HG02763 (cell line): ENCODE data around the gene COX8A.
"Not testable (repeated sequence)": the region's sequence is repeated elsewhere in the genome, so short reads cannot be mapped to it uniquely, and the experiment has no call there.

Experiments used
- ATAC-seq: cut with Tn5 transposase; IDR thresholded peaks from one replicate; pipeline ENCODE4 v1.9.1; 2021; ENCODE audit warnings: mild to moderate bottlenecking, moderate library complexity; ENCODE audit not compliant: unreplicated experiment

COX8A gene

DNA sequence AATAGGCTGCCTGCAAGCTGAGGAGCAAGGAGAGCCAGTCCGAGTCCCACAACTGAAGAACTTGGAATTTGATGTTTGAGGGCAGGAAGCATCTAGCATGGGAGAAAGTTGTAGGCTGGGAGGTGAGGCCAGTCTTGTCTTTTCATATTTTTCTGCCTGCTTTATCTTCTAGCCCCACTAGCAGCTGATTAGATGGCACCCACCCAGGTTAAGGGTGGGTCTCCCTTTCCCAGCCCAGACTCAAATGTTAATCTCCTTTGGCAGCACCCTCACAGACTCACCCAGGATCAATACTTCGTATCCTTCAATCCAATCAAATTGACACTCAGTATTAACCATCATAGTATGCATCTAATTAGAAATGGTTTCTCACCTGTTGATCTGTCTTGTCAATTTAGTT is 5.0 kb upstream of the COX8A start:
- ATAC-seq: no peak

DNA sequence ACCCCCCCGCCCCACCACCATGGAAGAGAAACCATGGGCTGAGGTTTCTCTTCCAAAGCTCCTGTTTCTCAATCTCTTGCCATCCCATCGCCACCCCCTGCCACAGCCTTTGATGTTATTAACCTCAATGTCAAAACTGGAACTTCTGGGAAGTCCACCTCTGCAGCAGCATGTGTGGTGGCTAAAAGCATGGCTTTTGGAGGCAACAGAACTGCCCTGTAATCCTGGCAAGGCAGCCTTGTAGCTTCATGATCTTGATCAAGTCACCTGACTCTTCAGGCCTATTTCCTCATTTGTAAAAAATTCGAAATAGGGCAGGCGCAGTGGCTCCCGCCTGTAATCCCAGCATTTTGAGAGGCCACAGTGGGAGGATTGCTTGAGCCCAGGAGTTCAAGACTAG is 3.5 kb upstream of the COX8A start:
- no peak for ATAC-seq

DNA sequence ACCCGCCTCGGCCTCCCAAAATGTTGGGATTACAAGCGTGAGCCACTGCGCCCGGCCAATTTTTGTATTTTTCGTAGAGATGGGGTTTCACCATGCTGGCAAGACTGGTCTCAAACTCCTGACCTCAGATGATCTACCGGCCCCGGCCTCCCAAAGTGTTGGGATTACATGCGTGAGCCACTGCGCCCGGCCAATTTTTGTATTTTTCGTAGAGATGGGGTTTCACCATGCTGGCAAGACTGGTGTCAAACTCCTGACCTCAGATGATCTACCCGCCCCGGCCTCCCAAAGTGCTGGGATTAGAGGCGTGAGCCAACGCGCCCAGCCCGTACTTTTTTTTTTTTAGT is 535 bp upstream of the COX8A start:
- not testable (repeated sequence) for ATAC-seq

DNA sequence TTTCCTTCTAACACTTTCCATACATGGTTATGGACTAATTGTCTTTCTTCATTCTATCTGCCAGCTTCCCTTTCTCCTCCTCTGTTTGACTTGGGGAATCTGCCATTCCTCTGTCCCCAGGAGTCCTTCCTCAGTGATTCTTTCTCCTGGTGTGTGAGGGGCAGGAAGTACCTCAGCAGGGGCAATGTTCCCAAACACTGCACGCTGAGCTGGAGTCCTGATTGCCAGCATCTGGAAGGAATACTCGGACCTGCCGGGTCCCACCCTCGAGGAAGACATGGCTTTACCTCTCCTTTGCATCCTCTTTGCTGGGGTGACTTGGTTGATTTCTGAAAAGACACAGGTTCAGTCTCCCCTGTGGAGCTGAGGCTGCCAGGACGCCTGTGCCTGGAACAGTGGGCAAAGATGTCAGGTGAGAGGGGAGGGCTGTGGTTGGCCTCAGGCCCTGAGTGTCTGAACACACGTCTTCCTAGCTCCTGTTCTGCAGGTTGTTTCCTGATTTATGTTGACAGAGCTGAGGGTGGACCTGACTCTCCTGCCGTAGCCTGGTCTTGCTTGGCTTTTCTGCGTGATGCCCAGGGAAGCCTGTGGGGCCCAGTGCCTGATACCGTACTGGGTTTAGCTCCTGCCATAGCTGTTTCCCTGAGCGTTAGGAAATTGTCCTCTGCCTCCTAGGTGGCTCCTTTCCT is 4.3 kb downstream of the COX8A start:
- ATAC-seq: no peak

DNA sequence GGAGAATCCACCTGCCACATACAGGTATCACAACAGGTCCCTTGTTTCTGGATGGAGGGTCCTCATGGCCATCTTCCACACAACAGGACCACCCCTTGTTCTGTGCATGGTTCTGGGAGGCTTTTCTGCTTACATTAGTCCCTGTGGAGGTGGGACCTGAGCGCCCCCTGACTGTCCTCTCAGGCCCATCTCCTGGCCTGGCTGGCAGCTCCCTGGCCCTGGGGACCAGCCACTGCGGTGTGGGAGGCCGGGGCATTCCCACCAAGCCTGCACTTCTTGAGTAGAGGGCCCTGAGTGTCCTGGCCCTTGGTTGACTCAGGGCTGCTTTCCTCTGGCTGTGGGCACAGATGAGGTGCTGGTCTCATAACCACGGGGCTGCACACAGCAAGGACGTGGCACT is 5.0 kb downstream of the COX8A start:
- ATAC-seq: no peak

DNA sequence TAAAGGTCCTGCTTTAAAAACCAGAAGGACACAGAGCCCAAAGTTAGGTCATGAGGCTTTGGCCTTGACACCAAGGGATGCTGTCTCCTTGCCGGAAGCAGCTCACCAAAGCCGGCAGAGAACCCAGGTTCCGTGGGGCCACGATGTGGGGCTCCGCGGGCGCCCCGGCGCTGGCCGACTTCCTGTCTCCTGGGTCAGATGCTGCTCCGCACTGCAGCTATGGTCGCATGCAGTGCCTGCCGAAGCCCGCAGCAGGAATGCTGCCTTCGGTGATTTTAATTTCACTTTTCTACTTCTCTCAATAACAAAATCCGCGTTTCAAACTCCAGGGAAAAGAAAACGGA is 11.4 kb downstream of the COX8A start:
- no peak for ATAC-seq

DNA sequence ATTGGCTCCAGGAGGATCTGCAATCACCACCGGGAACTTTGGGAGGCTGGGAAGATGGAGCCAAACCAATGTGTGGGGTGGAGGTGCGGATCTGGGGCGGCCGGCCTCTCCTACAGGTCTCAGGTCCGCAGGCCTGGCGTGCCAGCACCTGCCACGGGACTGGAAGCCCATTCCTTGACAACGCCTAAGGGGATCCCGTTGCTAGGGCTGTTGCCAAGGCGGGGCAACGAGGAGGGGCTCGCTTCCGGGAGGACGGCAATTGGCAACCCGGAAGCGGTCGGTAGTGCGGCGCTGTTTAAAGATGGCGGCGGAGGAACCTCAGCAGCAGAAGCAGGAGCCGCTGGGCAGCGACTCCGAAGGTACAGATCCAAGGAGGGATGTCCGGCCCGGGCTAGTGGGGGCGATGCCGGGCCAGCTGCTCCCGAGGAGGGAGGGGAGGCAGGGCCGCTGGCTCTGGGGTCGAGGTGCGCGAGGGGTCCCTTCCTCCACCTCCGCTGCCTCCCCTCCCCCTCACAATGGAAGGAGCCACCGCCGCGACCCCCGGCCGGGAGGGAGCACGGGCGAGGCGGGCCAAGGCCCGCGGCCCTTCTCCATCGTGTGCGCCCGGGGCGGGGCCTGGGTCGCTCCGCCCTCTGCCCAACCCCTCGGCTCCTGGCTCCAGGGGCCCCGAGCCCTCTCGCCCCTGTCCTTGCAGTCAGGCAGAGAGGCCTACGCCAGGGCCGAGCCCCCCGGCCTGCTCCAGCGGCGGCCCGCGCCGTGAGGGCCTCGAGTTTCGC is 11.9 kb downstream of the COX8A start, which contains the start of gene OTUB1:
Gene OTUB1 (plus strand): TSS at position 283 of the 776 bp plus-strand sequence. CDS start 19 bp downstream, at position 302.
- ATAC-seq: peak; percentile 78

DNA sequence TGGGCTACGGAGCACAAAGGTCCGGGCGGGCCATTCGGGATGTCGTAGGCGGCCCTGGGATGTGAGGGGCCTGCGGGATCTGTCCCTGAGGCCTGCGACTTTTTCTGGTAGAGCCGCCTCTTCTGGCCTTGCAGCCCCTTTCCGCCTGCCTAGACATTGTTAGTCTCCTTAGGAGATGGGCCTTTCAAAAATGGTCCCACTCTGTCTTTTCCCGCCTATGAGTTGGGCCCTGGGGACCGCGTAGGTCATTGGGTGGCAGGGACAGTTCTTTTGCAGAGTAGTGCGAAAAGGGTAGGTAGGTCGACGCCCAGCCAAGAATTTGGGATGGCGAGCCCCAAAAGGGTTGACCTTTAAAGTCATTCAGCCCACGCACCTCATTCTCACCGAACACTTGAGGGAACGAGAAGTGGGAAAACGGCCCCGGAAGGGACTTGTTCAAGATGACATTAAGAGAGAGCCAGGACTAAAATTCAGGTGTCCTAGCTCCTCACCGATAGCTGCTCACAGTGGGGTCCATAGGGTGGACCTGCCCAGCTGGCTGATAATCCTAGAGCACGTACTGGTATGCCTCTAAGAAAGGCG is 12.6 kb downstream of the COX8A start:
- no peak for ATAC-seq

DNA sequence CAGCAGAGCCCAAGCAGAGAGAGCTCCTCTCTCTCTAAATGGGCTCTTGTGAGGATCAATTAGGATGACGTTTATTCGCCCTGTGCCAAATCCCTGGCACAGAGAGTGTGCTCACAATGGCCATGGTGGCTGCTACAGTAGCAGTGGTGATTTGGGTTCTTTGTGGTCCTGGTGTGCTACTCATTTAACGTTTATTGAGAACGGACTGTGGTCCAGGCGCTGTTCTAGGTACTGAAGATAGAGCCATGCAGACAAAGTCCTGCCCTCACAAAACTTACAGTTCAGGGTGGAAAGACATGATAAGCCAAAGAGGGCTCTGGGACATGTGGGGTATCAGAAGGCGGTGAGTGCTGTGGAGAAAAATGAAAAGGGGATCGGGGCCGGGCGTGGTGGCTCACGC is 17.1 kb downstream of the COX8A start:
- no peak for ATAC-seq

DNA sequence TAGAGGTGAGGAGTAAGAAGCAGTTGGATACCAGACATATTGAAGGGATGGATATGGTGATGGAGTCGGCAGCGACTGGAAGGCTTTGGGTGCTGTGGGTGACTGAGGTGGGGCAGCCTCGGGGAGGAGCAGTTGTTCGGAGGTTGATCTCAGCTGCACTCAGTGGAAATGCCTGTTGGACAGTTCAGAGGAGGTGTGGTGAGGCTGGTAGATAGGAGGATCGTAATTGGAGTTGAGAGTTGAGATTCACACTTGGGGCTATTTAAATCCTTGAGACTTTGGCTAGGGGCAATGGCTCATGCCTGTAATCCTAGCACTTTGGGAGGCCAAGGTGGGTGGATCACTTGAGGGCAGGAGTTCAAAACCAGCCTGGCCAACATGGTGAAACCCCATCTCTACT is 18.7 kb downstream of the COX8A start:
- no peak for ATAC-seq

DNA sequence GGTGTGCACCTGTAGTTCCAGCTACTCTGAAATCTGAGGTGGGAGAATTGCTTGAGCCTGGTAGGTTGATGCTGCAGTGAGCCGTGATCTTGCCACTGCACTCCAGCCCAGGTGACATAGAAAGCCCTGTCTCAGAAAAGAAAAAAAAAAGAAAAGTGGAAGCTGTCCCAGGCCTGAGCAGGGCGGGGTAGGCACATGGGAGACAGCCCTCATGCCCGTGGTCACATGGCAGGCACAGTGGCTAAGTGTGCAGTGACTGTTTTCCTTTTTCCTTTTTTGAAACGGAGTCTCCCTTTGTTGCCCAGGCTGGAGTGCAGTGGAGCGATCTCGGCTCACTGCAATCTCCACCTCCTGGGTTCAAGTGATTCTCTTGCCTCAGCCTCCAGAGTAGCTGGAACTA is 19.6 kb downstream of the COX8A start:
- no peak for ATAC-seq

DNA sequence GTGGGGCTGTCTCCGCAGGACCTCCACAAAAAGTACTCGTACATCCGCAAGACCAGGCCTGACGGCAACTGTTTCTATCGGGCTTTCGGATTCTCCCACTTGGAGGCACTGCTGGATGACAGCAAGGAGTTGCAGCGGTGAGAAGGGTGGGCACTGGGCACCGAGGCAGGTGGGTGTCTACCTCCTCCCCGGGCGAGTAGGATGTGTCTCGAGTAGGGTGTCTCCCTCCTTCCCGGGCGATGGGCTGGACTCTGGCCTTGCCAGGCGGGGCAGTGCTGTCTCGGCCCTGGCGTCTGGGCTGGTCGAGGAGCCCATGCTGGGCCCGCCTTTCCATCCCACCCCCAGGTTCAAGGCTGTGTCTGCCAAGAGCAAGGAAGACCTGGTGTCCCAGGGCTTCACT is 22.1 kb downstream of the COX8A start:
- ATAC-seq: no peak

DNA sequence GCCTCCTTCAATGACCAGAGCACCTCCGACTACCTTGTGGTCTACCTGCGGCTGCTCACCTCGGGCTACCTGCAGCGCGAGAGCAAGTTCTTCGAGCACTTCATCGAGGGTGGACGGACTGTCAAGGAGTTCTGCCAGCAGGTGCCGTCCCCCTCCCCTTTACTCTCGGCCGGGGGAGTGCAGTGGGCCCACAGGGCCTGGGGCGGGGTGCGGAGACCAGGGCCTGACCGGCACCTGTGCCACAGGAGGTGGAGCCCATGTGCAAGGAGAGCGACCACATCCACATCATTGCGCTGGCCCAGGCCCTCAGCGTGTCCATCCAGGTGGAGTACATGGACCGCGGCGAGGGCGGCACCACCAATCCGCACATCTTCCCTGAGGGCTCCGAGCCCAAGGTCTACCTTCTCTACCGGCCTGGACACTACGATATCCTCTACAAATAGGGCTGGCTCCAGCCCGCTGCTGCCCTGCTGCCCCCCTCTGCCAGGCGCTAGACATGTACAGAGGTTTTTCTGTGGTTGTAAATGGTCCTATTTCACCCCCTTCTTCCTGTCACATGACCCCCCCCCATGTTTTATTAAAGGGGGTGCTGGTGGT is 22.8 kb downstream of the COX8A start:
- no peak for ATAC-seq

DNA sequence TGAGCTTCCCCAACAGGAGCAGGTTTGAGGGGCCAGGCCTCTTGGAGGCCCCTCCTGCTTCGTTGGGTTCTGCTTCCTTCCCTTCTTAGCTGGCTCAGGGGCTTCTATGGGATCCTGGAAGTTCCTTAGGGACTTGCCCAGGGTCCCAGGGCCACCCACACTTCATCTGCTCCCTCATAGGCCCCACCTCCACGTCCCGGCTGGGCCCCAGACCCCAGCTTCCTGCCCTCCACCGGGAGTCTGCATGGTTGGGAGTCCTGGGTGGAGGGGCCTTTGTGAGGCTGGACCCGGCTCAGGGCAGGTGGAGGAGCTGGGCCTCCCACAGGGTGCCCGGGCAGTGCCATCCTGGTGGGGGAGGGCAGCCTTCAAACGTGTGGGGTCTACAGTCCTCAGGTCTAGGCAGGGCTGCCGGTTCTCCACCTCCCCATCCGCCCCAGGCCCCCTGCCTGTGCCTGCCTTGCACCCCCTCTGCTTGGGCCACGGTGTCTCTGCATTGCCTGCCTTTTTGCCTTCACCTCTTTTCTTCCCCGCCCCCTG is 23.4 kb downstream of the COX8A start:
- ATAC-seq: no peak

DNA sequence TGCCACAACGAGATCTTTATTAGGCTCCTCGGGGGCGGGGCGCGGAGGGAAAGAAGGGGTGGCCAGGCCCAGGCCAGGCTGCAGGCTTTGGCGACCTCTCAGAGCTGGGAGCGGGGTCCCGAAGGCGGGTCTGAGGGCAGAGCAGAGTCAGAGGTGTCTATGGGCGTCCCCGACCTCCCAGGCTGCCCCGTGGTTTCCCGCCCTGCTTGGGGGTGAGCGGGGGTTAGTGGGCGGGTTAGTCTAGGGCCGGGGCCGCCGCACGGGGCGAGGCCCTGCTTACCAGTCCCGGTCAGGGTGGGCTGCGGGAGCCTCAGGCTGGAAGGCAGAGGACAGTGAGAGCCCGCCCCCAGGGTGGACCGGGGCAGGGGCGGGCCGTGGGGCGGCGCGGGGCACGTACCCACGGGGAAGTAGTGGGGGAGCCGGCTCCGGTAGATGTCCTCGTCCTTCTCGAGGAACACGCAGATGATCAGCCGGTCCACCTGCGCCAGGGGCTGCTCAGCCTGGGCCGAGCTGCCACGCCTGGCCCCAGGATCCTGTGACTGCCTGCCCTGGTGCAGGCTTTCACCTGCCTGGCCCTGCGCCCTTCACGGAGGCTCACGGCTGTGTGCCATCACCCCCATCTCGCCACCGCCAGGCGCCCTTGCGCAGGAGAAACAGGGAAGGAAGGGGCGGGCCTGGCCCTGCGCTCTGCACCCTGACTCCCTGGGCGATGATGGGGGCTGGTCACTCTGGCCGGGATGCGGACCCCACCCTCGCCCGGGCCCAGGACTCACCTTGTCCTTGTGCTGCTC is 24.3 kb downstream of the COX8A start:
- no peak for ATAC-seq

DNA sequence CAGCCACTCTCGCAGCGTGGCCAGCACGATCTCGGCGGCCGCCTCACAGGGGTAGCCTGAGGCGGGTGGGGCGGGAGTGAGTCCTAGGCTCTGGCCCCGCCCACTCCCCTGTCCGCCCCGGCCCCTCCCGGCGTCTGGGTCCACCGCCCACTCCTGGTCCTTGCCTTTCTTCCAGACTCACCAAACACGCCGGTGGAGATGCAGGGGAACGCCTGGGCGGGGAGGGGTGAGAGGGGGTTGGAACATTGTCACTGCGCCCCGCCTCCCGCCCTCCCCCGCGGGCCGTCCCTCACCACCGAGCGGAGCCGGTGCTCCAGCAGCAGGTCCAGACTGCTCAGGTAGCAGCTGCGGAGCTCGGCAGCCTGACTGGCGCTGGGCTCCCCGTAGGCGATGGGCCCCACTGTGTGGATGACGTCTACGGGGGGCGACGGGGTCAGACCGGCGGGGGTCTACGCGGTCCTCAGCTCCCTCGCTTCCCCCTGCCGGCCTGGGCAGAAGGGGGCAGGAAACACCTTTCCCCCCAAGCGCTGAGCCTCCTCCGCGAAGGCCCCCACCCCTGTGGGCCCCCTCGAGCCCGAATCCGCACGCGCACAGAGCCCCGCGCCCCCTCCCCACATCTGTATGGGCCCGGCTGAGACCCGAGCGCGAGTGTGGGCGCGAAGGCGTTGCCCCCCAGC is 25.1 kb downstream of the COX8A start:
- no peak for ATAC-seq

DNA sequence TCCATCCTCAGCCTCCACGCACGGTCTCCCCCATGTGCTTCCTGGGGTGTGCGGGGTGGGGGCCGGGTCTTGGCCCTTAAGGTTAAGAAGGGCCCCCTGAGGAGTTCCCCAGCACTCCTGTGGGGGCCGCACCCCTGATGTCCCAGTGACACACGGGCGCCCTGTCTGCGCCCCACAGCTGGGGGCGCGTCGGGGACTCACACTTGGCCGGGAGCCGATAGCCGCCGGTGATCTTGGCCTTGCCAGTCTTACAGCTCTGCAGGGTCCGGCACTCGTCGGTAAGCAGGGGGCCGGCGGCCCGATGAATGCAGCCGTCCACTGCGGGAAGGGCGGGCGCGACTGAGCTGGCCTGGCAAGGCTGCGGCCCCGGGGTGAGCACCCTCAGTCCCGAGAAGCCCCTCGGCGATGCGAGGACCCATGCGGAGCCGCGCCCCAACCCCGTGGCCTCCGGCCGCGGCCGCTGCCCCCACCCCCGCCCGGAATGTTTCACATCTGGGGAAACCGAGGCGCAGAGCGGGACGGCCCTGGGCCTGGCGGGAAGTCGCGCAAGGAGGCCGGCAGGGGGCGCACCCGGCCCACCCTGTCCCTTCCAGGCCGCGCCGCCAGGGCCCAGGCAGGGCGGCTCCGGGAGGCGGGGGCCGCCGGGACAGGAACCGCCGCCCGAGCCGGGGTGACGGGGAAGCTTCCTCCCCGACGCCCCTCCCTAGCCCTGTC is 25.8 kb downstream of the COX8A start:
- ATAC-seq: no peak

DNA sequence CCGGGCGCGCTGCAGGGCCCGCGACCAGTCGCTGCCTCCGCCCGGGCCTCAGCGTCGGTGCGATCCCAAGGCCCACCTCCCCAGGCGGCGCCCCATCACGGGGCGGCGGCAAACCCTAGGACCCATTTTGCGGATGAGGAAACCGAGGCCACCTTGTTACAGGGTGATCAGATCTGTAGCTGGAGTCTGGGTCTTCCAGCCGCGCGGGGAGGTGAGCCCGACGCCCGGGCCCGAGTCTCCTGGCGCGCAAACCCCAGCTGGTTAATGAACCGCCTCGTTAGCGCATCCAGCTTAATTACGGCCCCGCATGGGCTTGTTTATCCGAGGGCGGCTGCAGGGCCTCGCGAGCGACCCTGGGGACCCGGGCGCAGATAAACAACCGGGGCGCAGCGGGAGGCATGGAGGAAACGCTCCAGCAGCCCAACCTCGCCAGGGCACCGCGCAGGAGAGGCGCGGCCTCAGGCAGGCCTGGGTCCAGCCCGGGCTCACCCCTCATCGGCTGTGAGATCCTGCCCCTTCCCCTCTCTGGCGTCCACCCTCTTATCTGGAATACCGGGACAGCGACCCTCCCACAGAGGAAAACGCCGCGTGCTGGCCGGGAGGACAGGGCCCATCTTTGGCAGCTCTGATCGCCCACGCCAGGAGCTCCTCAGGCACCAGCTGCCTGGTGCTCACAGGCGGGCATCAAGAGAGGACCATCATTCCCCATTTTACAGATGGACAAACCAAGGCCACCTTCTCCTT is 26.5 kb downstream of the COX8A start:
- ATAC-seq: no peak
